Measurements from ENCODE around the gene FBXO7.

Gene FBXO7

DNA sequence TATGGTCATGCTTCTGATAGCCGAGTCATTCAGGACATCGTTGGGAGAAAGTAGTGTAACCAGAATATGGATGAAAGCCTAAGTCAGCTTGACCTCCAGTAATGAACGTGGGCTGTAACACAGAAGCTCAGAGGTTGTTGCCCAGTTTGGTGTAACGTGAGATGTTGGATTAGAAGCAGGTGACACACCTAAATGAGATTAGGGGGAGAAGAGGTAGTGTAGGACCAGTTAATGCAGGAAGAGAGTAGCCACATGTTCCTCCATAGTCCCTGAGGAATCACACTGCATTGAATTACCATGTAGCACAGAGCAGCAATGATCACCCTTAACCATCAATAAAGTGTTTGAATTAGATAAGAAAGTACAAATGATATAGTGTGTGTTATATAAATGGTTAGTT lies 20.4 kb downstream of the FBXO7 start:
- TF ChIP-seq, protein P1, sequence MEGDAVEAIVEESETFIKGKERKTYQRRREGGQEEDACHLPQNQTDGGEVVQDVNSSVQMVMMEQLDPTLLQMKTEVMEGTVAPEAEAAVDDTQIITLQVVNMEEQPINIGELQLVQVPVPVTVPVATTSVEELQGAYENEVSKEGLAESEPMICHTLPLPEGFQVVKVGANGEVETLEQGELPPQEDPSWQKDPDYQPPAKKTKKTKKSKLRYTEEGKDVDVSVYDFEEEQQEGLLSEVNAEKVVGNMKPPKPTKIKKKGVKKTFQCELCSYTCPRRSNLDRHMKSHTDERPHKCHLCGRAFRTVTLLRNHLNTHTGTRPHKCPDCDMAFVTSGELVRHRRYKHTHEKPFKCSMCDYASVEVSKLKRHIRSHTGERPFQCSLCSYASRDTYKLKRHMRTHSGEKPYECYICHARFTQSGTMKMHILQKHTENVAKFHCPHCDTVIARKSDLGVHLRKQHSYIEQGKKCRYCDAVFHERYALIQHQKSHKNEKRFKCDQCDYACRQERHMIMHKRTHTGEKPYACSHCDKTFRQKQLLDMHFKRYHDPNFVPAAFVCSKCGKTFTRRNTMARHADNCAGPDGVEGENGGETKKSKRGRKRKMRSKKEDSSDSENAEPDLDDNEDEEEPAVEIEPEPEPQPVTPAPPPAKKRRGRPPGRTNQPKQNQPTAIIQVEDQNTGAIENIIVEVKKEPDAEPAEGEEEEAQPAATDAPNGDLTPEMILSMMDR (IDR thresholded peaks at IDR 0.05; ENCODE audit: low read depth, low read length): no peak
- in situ Hi-C loops (cut with HindIII; ENCODE audit: low sequenced_read_pairs): no loop called here
- H3K4me3 ChIP-seq (ENCODE audit: low read depth, low read length): no peak overlapping the region
- no peak for DNase-seq (ENCODE audit: low read depth, low spot score)

DNA sequence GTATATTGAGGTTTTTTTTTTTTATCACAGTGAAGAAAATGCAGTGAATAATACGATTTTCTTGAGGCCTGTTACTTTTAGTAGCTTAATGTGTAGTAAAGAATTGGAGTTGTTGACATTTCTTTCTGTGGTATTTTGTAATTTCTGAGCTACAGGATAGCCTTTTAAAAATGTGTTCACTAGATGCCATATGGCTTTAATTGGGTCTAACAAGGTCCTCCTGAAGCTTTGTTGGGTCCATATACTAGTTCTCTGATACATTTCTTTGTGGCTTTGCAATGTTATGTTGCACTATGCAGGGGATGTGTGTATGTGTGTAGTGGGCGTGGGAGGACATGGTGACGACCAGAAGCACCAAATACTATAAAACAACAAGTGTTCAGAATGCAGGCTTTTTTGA lies 25.1 kb downstream of the FBXO7 start:
- DNase-seq (ENCODE audit: low read depth, low spot score): no peak
- TF ChIP-seq, protein P1 (IDR thresholded peaks at IDR 0.05; ENCODE audit: low read depth, low read length): no peak
- H3K4me3 ChIP-seq (ENCODE audit: low read depth, low read length): no peak overlapping the region
- in situ Hi-C loops (cut with HindIII; ENCODE audit: low sequenced_read_pairs): no loop called here

DNA sequence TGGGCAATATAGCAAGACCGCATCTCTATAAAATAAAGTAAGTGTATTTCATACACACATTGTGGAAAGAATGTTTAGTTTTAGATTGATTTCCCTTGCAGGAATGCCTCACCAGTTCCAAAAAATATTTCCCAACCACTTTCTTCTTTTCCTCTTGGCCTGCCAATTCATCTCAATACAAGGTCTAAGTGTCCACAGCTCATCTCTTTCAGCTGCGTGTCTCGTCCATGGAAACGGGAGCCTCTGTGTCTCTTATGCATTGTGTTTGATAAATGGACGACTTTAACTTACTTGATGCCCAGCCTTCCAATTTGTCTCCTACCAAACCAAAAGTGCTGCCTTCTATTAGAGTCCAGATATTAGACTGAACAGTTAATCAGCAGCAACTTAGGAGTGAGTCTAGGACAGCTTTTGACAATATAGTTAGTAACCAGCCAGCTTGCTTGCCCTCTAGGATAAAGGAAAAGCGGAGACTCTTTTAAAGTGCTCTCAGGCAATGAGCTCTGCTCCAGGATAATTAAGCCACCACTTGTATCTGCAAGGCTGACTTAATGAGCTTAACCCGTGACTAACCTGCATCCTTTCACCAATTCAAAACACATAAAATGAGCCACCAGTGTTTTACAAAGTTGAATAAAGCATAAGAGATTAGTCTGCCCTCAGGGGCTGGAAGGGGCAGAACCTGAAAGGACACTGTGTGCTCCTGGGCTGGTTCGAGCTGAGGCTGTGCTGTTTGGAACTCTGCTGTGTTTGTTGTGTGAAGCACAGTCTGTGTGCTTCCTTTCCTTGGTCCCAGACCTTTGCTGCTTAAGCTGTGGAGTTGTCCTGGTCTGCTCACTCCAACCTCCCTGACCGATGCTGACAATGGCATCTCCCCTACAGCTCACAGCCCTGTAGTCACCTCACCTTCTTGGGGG lies 27.5 kb downstream of the FBXO7 start:
- no peak for DNase-seq (ENCODE audit: low read depth, low spot score)
- in situ Hi-C loops (cut with HindIII; ENCODE audit: low sequenced_read_pairs): no loop called here
- H3K4me3 ChIP-seq (ENCODE audit: low read depth, low read length): no peak overlapping the region
- TF ChIP-seq, protein P1 (IDR thresholded peaks at IDR 0.05; ENCODE audit: low read depth, low read length): no peak

DNA sequence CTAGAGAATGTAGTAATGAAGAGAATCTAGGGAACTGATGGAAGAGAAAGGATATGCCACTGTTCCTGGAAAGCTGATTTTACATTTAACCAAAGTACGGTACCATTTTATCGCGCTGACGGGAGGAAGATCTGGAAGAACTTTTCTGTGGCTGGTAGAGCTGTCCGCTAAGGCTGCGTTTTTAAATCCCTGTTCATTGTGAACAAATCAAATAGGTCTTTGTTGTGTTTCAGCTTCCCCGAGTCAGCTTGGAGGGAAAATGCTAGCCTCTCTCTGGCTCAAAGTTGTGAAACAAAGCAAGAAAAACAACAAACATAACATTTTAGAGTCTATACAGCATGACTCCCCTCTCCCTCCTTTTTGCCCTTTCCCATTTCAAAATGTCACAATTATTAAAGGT lies 34.4 kb downstream of the FBXO7 start:
- TF ChIP-seq, protein P1 (IDR thresholded peaks at IDR 0.05; ENCODE audit: low read depth, low read length): no peak
- H3K4me3 ChIP-seq (ENCODE audit: low read depth, low read length): no peak overlapping the region
- in situ Hi-C loops (cut with HindIII; ENCODE audit: low sequenced_read_pairs): no loop called here
- no peak for DNase-seq (ENCODE audit: low read depth, low spot score)

DNA sequence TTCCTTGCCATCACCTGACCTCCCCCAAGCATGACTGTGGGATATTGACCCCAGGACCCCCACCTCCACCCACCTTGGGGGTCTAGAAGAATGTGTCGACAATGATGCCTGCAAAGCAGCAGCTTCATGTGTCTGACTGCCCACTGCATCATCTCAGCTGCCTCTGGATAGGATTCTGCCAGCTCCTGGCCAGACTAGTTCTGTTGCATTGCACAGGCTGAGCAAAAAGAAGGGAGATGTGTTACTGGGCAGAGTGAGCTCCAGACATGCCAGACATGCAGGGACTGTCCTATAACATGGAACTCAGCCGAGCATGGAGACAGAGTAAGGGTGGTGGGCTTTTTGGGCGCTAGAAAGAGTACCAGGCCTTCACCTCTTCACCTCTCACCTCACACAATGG lies 36.7 kb downstream of the FBXO7 start:
- in situ Hi-C loops (cut with HindIII; ENCODE audit: low sequenced_read_pairs): no loop called here
- no peak for DNase-seq (ENCODE audit: low read depth, low spot score)
- H3K4me3 ChIP-seq (ENCODE audit: low read depth, low read length): no peak overlapping the region
- TF ChIP-seq, protein P1 (IDR thresholded peaks at IDR 0.05; ENCODE audit: low read depth, low read length): no peak

DNA sequence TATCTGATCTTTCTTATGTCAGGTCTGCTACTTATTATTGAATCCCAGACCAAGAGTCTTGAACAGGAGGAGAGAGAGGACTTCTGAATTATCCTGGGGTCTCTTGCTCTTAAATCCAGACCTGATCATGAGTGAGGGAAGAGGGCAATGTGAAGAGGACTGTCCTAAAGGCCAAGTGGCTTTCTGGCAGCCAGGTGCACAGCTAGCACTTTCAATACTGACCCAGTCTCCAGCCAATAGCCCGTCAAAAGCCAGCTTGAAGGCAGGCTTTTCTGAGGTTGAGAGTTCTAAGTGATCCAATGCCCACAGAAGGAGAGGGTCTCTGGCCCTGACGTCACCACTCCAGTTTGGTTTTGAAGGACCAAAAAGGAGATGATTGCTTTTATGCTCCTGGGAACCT lies 37.2 kb downstream of the FBXO7 start:
- no peak overlapping the region for H3K4me3 ChIP-seq (ENCODE audit: low read depth, low read length)
- DNase-seq (ENCODE audit: low read depth, low spot score): no peak
- TF ChIP-seq, protein P1 (IDR thresholded peaks at IDR 0.05; ENCODE audit: low read depth, low read length): no peak
- in situ Hi-C loops (cut with HindIII; ENCODE audit: low sequenced_read_pairs): no loop called here
